Breast epithelium (tissue), 4 donors: Measurements from ENCODE around the gene CGNL1. TPM values are rescaled to one million over a fixed set of nuclear protein-coding genes. Genes with fewer than 3 reads are reported as not detected.
A peak's percentile ranks its signal among the peaks of the same experiment; 100 is the strongest.

Experiments
- DNase-seq, 2 donors: peaks; one replicate each; pipeline ENCODE4 v3.0.0-alpha.2; 2019; ENCODE audit warnings: low spot score in 2 of 2
- H3K27ac ChIP-seq, 2 donors: fragments of 200-600 bp; sonication (generic) in 1 of 2; one replicate each; pipeline ENCODE4 v1.5.1; 2016 to 2019; ENCODE audit warnings: mild to moderate bottlenecking in 1 of 2
- H3K27me3 ChIP-seq, 2 donors: fragments of 200-600 bp; sonication (generic) in 1 of 2; one replicate each; pipeline versions ENCODE4 v1.5.1 to v1.6.0; 2017 to 2019; ENCODE audit warnings: control low read depth in 1 of 2, mild to moderate bottlenecking in 1 of 2
- H3K36me3 ChIP-seq: fragments of 200-600 bp; one replicate; pipeline ENCODE4 v1.5.1; 2019
- H3K4me1 ChIP-seq, 2 donors: fragments of 200-600 bp; sonication (generic); one replicate each; pipeline ENCODE4 v1.5.1; 2016 to 2019; ENCODE audit warnings: control low read depth in 1 of 2
- H3K4me3 ChIP-seq, 3 donors: fragments of 200-600 bp; sonication (generic); 1 replicate in 2 of 3; 2 replicates in 1 of 3; pipeline ENCODE4 v1.5.1; 2016 to 2019; ENCODE audit warnings: mild to moderate bottlenecking in 3 of 3, moderate library complexity in 2 of 3
- H3K9me3 ChIP-seq, 2 donors: fragments of 200-600 bp; sonication (generic) in 1 of 2; one replicate each; pipeline ENCODE4 v1.5.1; 2016 to 2019; ENCODE audit warnings: control low read depth in 1 of 2
- POLR2A ChIP-seq: fragments of 450-650 bp; IDR thresholded peaks from one replicate; pipeline ENCODE4 v1.6.1; 2016; ENCODE audit warnings: antibody characterized with exemption, mild to moderate bottlenecking, moderate library complexity
- POLR2AphosphoS5 ChIP-seq, 3 donors: sonication (generic); formaldehyde crosslinking; IDR thresholded peaks; one replicate each; pipeline ENCODE4 v1.6.1; 2017; ENCODE audit warnings: antibody characterized with exemption in 3 of 3
- intact Hi-C: fragments of 100-400 bp; cut with DNase I; formaldehyde crosslinking; loops from one replicate; pipeline ENCODE4 v1.15.1; 2023; ENCODE audit warnings: low total_unique reads
- total RNA-seq, 3 donors: library from RNA; depleted of rRNA; stranded (reverse); fragments of >200 nt; gene quantifications; one replicate each; pipeline ENCODE4 v1.1.0, GENCODE V29; 2016
- TF ChIP-seq, protein P1 (sequence below), 3 donors: fragments of 450-650 bp; IDR thresholded peaks; one replicate each; pipeline ENCODE4 v1.5.1; 2016 to 2017; ENCODE audit warnings: antibody characterized with exemption in 3 of 3, mild to moderate bottlenecking in 3 of 3, moderate library complexity in 3 of 3

CGNL1 gene
- total RNA-seq, 3 donors from 2014 or later: 5.4 to 24.9 (median 18.4) TPM

DNA sequence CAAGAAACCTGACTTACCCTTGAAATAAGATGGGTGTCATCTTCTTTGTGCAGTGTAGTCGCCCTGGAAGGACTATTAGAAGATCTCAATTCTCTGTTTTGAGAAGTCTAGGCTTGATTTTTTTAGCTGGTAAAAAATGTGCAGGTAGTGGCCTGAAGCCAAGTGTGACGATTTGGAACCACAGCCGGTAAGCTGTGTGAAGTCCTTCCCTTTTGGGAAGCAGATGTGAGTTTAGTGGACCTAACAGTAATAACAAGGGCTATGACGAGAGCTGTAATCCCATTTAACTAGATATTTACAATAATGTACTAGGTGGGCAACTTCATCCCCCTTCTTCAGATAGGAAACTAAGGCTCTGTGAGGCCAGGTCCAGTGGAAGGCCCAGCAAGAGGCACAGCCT, 133.7 kb downstream of the CGNL1 start:
- no peak for DNase-seq
- Histone ChIP-seq H3K36me3 (no peaks in the 10 kb centered on the region), H3K9me3 (no peaks in the 10 kb centered on the region), H3K27me3 (no peaks in the 10 kb centered on the region), H3K4me3 (no peak overlapping the region), H3K27ac (peak overlapping the region; percentile 75 to 78), H3K4me1 (peaks cover 0 to 14% of the 10 kb centered on the region in 2 donors)
- intact Hi-C loops: no loop called here
- TF ChIP-seq, protein P1, sequence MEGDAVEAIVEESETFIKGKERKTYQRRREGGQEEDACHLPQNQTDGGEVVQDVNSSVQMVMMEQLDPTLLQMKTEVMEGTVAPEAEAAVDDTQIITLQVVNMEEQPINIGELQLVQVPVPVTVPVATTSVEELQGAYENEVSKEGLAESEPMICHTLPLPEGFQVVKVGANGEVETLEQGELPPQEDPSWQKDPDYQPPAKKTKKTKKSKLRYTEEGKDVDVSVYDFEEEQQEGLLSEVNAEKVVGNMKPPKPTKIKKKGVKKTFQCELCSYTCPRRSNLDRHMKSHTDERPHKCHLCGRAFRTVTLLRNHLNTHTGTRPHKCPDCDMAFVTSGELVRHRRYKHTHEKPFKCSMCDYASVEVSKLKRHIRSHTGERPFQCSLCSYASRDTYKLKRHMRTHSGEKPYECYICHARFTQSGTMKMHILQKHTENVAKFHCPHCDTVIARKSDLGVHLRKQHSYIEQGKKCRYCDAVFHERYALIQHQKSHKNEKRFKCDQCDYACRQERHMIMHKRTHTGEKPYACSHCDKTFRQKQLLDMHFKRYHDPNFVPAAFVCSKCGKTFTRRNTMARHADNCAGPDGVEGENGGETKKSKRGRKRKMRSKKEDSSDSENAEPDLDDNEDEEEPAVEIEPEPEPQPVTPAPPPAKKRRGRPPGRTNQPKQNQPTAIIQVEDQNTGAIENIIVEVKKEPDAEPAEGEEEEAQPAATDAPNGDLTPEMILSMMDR (IDR thresholded peaks at IDR 0.05): no peak
- no peak for TF ChIP-seq POLR2A
- no peak for TF ChIP-seq POLR2AphosphoS5 (IDR thresholded peaks at IDR 0.05)

DNA sequence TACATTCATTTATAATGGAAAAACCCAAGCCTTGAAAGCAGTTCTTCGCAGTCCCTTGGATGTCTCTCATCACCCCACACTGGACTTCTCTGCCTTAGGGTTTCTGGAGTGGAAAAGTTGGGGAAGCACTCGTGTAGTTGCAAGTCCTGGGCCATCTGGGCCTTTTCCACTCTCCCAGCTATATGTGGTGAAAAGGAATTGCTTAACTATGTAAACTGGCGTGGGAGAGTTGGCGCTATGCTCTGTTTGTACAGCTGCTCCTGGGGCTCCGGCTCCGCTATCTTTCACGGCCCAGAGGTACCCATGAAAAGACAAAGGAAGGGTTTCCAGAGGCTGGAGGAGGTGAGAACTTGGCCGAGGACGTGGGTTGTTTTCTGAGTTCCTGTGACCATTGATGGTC, 134.3 kb downstream of the CGNL1 start:
- Histone ChIP-seq H3K27me3 (no peaks in the 10 kb centered on the region), H3K36me3 (no peaks in the 10 kb centered on the region), H3K27ac (peak overlapping the region; percentile 75 to 78), H3K4me3 (no peak overlapping the region), H3K9me3 (no peaks in the 10 kb centered on the region), H3K4me1 (peaks cover 0 to 14% of the 10 kb centered on the region in 2 donors)
- intact Hi-C loops: no loop called here
- peak in 1 of 2 donors; percentile 55 for DNase-seq
- TF ChIP-seq POLR2A (no peak), POLR2AphosphoS5 (IDR thresholded peaks at IDR 0.05) (no peak)
- TF ChIP-seq, protein P1 (IDR thresholded peaks at IDR 0.05): no peak

DNA sequence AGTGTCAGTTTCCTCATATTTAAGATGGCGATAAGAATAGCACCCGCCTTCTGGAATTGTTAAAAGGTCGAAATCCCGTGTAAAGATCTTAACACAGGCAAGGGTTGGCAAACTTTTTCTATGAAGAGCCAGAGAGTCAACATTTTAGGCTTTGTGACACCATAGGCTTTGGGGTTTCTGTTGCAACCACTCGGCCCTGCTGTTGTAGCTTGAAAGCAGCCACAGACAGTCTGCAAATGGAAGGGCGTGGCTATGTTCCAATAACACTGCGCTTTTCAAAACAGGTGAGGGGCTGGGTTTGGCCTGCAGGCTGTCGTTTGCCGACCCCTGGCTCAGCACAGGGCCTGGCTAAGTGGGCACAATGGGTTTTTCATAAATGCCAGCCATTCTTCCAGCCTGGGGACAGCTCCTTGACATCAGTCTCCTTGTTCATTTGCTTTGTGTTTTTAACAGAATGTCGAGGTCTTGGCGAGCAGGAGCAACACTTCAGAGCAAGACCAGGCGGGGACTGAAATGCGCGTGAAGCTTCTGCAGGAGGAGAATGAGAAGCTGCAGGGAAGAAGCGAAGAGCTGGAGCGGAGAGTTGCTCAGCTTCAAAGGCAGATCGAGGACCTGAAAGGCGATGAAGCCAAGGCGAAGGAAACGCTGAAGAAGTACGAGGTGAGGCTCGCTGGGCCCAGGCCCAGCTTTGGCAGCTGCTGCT, 140.2 kb downstream of the CGNL1 start:
- TF ChIP-seq, protein P1 (IDR thresholded peaks at IDR 0.05): no peak
- no peak for TF ChIP-seq POLR2AphosphoS5 (IDR thresholded peaks at IDR 0.05)
- no peak for TF ChIP-seq POLR2A
- Histone ChIP-seq H3K9me3 (no peaks in the 10 kb centered on the region), H3K27ac (peak overlapping the region in 1 of 2 donors; percentile 15), H3K27me3 (no peaks in the 10 kb centered on the region), H3K36me3 (no peaks in the 10 kb centered on the region), H3K4me1 (no peaks in the 10 kb centered on the region), H3K4me3 (no peak overlapping the region)
- intact Hi-C loops: no loop called here
- DNase-seq: no peak

DNA sequence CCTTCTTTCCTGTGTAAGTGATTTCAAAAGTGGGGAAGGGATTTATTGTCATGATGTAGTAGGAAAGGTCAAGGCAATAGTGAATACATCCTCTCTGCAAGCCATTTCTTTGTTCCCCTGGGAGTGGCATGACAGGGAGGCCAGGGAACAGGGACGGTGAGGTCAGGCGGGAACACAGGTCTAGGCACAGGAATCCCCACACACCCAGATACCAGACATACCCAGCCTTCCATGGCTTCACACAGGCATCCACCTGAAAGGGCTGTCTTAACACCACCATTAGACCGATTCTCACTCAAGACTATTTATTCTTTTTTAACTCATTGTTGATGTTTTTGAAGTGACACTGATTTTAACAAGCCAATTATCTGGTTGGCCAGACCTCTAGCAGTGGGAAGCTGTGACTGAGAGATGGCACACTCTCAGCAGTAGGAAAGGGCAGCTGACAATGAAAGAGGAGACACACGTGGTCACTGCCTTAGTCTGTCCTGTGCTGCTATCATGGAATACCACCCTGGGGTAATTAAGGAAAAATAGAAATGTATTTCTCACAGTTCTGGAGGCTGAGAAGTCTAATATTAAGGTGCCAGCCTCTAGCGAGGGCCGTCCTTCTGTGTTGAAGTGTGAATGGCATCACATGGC, 140.8 kb downstream of the CGNL1 start:
- Histone ChIP-seq H3K27me3 (no peaks in the 10 kb centered on the region), H3K9me3 (no peaks in the 10 kb centered on the region), H3K4me3 (no peak overlapping the region), H3K36me3 (no peaks in the 10 kb centered on the region), H3K4me1 (no peaks in the 10 kb centered on the region), H3K27ac (peak overlapping the region in 1 of 2 donors; percentile 15)
- intact Hi-C loops: no loop called here
- TF ChIP-seq POLR2AphosphoS5 (IDR thresholded peaks at IDR 0.05): no peak
- TF ChIP-seq, protein P1 (IDR thresholded peaks at IDR 0.05): no peak
- TF ChIP-seq POLR2A: no peak
- no peak for DNase-seq

DNA sequence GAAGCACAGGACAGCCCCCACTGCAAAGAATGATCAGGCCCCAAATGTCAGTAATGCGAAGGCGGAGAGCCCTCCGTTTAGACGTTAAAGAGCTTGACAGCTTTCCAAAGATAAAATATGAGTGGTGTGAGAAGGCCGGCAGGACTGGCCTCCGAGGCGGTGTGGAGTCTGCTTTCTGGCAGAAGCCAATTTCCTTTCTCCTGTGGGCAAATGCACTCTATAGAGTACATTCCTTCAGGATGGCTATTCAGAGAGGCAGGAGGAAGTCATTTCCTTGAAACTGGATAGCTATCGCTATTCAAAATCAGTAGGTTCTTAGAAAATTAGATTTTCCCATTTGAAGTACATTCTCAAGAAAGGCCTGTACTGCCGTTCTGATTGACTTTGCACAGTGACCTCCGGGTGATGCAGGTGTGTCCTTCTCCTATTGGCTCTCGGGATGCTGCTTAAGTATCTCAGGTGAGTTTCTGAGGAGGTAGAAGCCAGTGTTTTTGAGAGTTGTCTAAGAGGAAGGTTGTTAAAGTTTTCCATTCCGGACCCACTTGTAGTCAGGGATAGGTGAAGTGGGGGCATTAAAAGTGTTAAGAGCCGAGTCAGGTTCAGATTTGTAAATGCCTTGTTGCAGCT, 142.6 kb downstream of the CGNL1 start:
- TF ChIP-seq POLR2A (no peak), POLR2AphosphoS5 (IDR thresholded peaks at IDR 0.05) (no peak)
- TF ChIP-seq, protein P1 (IDR thresholded peaks at IDR 0.05): no peak
- no peak overlapping the region for H3K27ac ChIP-seq
- intact Hi-C loops: no loop called here

More for the DNA sequence above, 142.6 kb downstream of the CGNL1 start:
- Histone ChIP-seq H3K27me3 (no peaks in the 10 kb centered on the region), H3K4me3 (no peak overlapping the region), H3K36me3 (no peaks in the 10 kb centered on the region), H3K9me3 (no peaks in the 10 kb centered on the region), H3K4me1 (no peaks in the 10 kb centered on the region)
- no peak for DNase-seq
